ENCODE data around the gene MAMLD1. TPM values are rescaled to one million over a fixed set of nuclear protein-coding genes. Genes with fewer than 3 reads are reported as not detected.

Gene MAMLD1
- total RNA-seq, 2 donors from 2014 or later: 0.44 to 0.68 TPM

DNA sequence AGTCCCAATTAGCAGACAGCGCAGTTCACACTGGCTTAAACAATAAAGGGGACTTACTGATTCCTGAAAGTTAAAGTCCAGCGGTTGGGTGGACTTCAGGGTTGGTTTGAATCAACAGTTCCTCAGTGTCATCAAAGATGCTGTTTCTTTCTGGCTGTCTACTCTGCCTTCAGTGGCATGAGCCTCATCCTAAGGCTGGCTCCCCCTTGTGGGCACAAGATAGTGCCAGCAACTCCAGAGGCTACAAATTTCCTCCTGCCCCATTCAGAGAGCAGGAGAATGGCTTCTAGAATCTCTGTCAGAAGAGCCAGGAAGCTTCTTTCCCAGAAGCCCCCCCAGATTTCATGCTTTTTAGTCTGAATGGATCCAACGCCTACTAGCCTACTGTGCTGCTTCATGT is 122.9 kb downstream of the MAMLD1 start:
- H3K27ac ChIP-seq (ENCODE audit: low read depth, low read length): no peak overlapping the region
- no peak overlapping the region for H3K9ac ChIP-seq (ENCODE audit: extremely low read depth, low read length, poor library complexity, severe bottlenecking)
- no peaks in the 10 kb centered on the region for H3K4me1 ChIP-seq (ENCODE audit: control insufficient read depth, insufficient read depth, low read length)
- Mint-ChIP-seq H3K4me3 (no peak overlapping the region), H3K9me3 (peaks cover 52% of the 10 kb centered on the region), H3K4me1 (no peaks in the 10 kb centered on the region), H3K36me3 (ENCODE audit: low read depth) (no peaks in the 10 kb centered on the region), H3K27me3 (ENCODE audit: insufficient read depth) (no peaks in the 10 kb centered on the region), H3K27ac (no peak overlapping the region)
- no peaks in the 10 kb centered on the region for H3K27me3 ChIP-seq (ENCODE audit: control insufficient read depth, insufficient read depth, low read length, poor library complexity, severe bottlenecking)
- DNase-seq: peak; percentile 79
- no peaks in the 10 kb centered on the region for H3K36me3 ChIP-seq (ENCODE audit: control insufficient read depth, insufficient read depth, low read length)
- H3K4me3 ChIP-seq (ENCODE audit: low read length): no peak overlapping the region
- 72% methylated on average over 3 of the region's 3 CpGs; no CpG with 5 or more reads in 1 of the 2 experiments for WGBS, 2 experiments (ENCODE audit: insufficient coverage in 1 of 2, insufficient read length in 1 of 2)
- peak; percentile 78 for TF ChIP-seq CTCF (conservative IDR thresholded peaks at IDR 0.05)
- no peaks in the 10 kb centered on the region for H3K9me3 ChIP-seq (ENCODE audit: control insufficient read depth, low read length)

DNA sequence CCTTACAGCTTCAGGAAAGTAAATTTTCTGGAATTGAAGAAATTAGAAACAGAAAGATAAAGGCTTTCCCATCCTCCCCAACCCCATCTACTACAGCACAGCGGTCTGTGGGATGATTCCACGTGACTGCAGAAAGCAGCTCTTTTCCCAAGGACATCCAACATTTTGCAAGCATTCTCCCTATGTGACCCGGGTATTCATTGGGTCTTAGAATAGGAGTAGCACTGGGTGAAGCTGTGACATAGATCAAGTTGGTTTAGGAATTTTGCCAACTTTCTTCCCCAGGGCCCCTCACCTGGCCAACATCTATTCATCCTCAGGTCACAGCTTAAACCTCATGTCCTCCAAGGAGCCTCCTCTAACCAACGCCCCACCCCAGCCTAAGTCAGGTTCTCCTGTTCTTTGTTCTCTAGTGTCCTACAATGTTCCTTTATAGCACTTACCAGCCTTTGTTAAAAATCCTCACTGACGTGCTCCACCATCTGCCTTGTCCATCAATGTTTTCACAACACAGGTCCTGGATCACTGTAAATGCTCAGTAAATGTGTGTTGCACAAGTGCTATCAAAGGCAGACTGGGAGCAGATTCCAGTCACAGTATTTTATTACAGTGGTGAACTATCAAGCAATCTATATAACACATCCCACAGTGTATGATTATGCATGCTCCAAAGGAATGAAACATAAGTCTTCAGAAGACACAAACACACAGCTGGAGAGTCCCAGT is 124.4 kb downstream of the MAMLD1 start:
- Histone ChIP-seq H3K27ac (ENCODE audit: low read depth, low read length) (no peak overlapping the region), H3K4me3 (ENCODE audit: low read length) (no peak overlapping the region), H3K4me1 (ENCODE audit: control insufficient read depth, insufficient read depth, low read length) (no peaks in the 10 kb centered on the region), H3K36me3 (ENCODE audit: control insufficient read depth, insufficient read depth, low read length) (no peaks in the 10 kb centered on the region), H3K9ac (ENCODE audit: extremely low read depth, low read length, poor library complexity, severe bottlenecking) (no peak overlapping the region), H3K27me3 (ENCODE audit: control insufficient read depth, insufficient read depth, low read length, poor library complexity, severe bottlenecking) (no peaks in the 10 kb centered on the region), H3K9me3 (ENCODE audit: control insufficient read depth, low read length) (no peaks in the 10 kb centered on the region)
- Mint-ChIP-seq H3K4me1 (no peaks in the 10 kb centered on the region), H3K27ac (no peak overlapping the region), H3K36me3 (ENCODE audit: low read depth) (no peaks in the 10 kb centered on the region), H3K9me3 (peaks cover 48% of the 10 kb centered on the region), H3K27me3 (ENCODE audit: insufficient read depth) (no peaks in the 10 kb centered on the region), H3K4me3 (no peak overlapping the region)
- DNase-seq: no peak
- 92% methylated on average over 5 of the region's 5 CpGs; no CpG with 5 or more reads in 1 of the 2 experiments for WGBS, 2 experiments (ENCODE audit: insufficient coverage in 1 of 2, insufficient read length in 1 of 2)
- TF ChIP-seq CTCF (conservative IDR thresholded peaks at IDR 0.05): no peak

- WGBS, 2 experiments (ENCODE audit: insufficient coverage in 1 of 2, insufficient read length in 1 of 2): 60 to 92% methylated on average over 2 to 4 of the region's 6 CpGs
These were observed 126.4 kb downstream of the MAMLD1 start for GRCh38 chrX:150489359-150490015.

More at GRCh38 chrX:150489359-150490015, 126.4 kb downstream of the MAMLD1 start:
- no peaks in the 10 kb centered on the region for H3K27me3 ChIP-seq (ENCODE audit: control insufficient read depth, insufficient read depth, low read length, poor library complexity, severe bottlenecking)
- DNase-seq: no peak
- H3K9me3 ChIP-seq (ENCODE audit: control insufficient read depth, low read length): no peaks in the 10 kb centered on the region
- no peak overlapping the region for H3K27ac ChIP-seq (ENCODE audit: low read depth, low read length)
- H3K9me3 Mint-ChIP-seq: peaks cover 57% of the 10 kb centered on the region
- H3K4me3 Mint-ChIP-seq: no peak overlapping the region
- no peaks in the 10 kb centered on the region for H3K4me1 ChIP-seq (ENCODE audit: control insufficient read depth, insufficient read depth, low read length)
- no peaks in the 10 kb centered on the region for H3K36me3 Mint-ChIP-seq (ENCODE audit: low read depth)
- no peaks in the 10 kb centered on the region for H3K4me1 Mint-ChIP-seq
- H3K36me3 ChIP-seq (ENCODE audit: control insufficient read depth, insufficient read depth, low read length): no peaks in the 10 kb centered on the region
- H3K27ac Mint-ChIP-seq: no peak overlapping the region
- H3K4me3 ChIP-seq (ENCODE audit: low read length): no peak overlapping the region
- no peak overlapping the region for H3K9ac ChIP-seq (ENCODE audit: extremely low read depth, low read length, poor library complexity, severe bottlenecking)
- TF ChIP-seq CTCF (conservative IDR thresholded peaks at IDR 0.05): no peak
- no peaks in the 10 kb centered on the region for H3K27me3 Mint-ChIP-seq (ENCODE audit: insufficient read depth)

Measured in endodermal cell (in vitro differentiated cells).